HepG2 (cell line): ENCODE results near the gene DENND2A. TPM values are rescaled to one million over a fixed set of nuclear protein-coding genes. Genes with fewer than 3 reads are reported as not detected.
A peak's percentile ranks its signal among the peaks of the same experiment; 100 is the strongest.

Source experiments
- ATAC-seq: fragments of 200-7000 bp; cut with Tn5 transposase; 3 replicates; pipeline ENCODE4 v1.9.1; 2020; ENCODE audit warnings: mild to moderate bottlenecking, moderate library complexity
- BruUV-seq: library from RNA; stranded (reverse); fragments of 400-500 nt; replicated peaks from 2 replicates; lab custom pipeline; 2021; lab: Mats Ljungman, UMichigan
- CTCF ChIA-PET: fragments of 300-600 bp; formaldehyde crosslinking; extraction: SDS; loops from one replicate; lab custom pipeline; 2021; ENCODE audit warnings: low total read pairs, inconsistent platforms, low intra/inter-chr PET ratio; lab: Yijun Ruan, JAX
- POLR2A ChIA-PET: fragments of 350-600 bp; sonication (Branson Sonifier 250); formaldehyde crosslinking; loops from one replicate; lab custom pipeline; 2020; ENCODE audit warnings: antibody characterized with exemption, inconsistent platforms; lab: Yijun Ruan, JAX
- DNase-seq: peaks from one replicate; pipeline ENCODE4 v3.0.0-alpha.2; 2015; ENCODE audit warnings: low spot score
- FAIRE-seq: peaks from 3 replicates; lab custom pipeline; 2011; peaks lifted over from hg19 to GRCh38; lab: Jason Lieb, UNC
- H2AFZ ChIP-seq: one replicate; pipeline ENCODE4 v1.6.1; 2011; ENCODE audit warnings: low read length, inconsistent platforms
- H3K27ac ChIP-seq: fragments of 300-600 bp; 3 replicates; pipeline ENCODE4 v1.8.0; 2011; ENCODE audit warnings: mixed run types, mild to moderate bottlenecking, mixed read lengths, low read length, inconsistent platforms; ENCODE audit not compliant: insufficient read depth; ENCODE audit errors: extremely low read length
- H3K27me3 ChIP-seq, 2 experiments: fragments of 200-600 bp in 1 of 2; 2 replicates in 1 of 2; 3 replicates in 1 of 2; pipeline versions ENCODE4 v1.6.0 to v1.8.0; 2011; ENCODE audit warnings: low read length in 2 of 2, mild to moderate bottlenecking in 2 of 2, moderate library complexity in 2 of 2, inconsistent platforms in 1 of 2; ENCODE audit not compliant: insufficient read depth in 2 of 2, control insufficient read depth in 1 of 2
- H3K36me3 ChIP-seq, 2 experiments: fragments of 200-600 bp in 1 of 2; replicated peaks in 1 of 2; 2 replicates in 1 of 2; 3 replicates in 1 of 2; pipeline versions ENCODE4 v1.5.1 to v1.8.0; 2011; ENCODE audit warnings: low read length in 2 of 2, inconsistent platforms in 1 of 2; ENCODE audit not compliant: insufficient read depth in 2 of 2, control insufficient read depth in 1 of 2
- H3K4me1 ChIP-seq: 2 replicates; pipeline ENCODE4 v1.5.1; 2012; ENCODE audit warnings: low read length, inconsistent platforms; ENCODE audit not compliant: insufficient read depth
- H3K4me2 ChIP-seq: 2 replicates; pipeline ENCODE4 v1.6.0; 2011; ENCODE audit warnings: low read depth, low read length, inconsistent platforms
- H3K4me3 ChIP-seq, 3 experiments: fragments of 200-600 bp in 1 of 3; sonication (generic), shearing (Covaris generic) in 1 of 3; replicated peaks in 1 of 3; 2 replicates each; pipeline ENCODE4 v1.5.1; 2011 to 2016; ENCODE audit warnings: low read length in 3 of 3, inconsistent platforms in 2 of 3, low read depth in 2 of 3, mild to moderate bottlenecking in 2 of 3, control low read depth in 1 of 3, mixed read lengths in 1 of 3; ENCODE audit not compliant: insufficient read depth in 1 of 3
- H3K79me2 ChIP-seq: one replicate; pipeline ENCODE4 v1.6.1; 2011; ENCODE audit warnings: low read length, inconsistent platforms; ENCODE audit not compliant: insufficient read depth
- H3K9ac ChIP-seq: 2 replicates; pipeline ENCODE4 v1.6.0; 2011; ENCODE audit warnings: mild to moderate bottlenecking, low read depth, low read length, inconsistent platforms; ENCODE audit not compliant: insufficient read depth
- H3K9me3 ChIP-seq: 2 replicates; pipeline ENCODE4 v1.5.1; 2012; ENCODE audit warnings: mild to moderate bottlenecking, low read length
- H4K20me1 ChIP-seq: 2 replicates; pipeline ENCODE4 v1.6.0; 2011; ENCODE audit warnings: inconsistent platforms, mild to moderate bottlenecking, low read length, moderate library complexity; ENCODE audit not compliant: insufficient read depth
- CENPT ChIP-seq: sonication (generic); formaldehyde crosslinking; IDR thresholded peaks from 2 replicates; pipeline ENCODE4 v1.8.0; 2022; ENCODE audit warnings: low read depth, mild to moderate bottlenecking, moderate library complexity, missing genetic modification reagents
- CREM ChIP-seq, 2 experiments: sonication (generic) in 1 of 2; formaldehyde crosslinking in 1 of 2; IDR thresholded peaks; 2 replicates each; pipeline versions ENCODE4 v1.4.0 to v1.6.1; 2016 to 2020; ENCODE audit warnings: antibody characterized with exemption in 1 of 2, mild to moderate bottlenecking in 1 of 2, missing genetic modification reagents in 1 of 2
- MXI1 ChIP-seq: IDR thresholded peaks from 3 replicates; pipeline ENCODE4 v1.6.1; 2012; ENCODE audit warnings: low read depth, low read length, inconsistent platforms, borderline replicate concordance
- POLR2G ChIP-seq: fragments of 200-400 bp; formaldehyde crosslinking; IDR thresholded peaks from 2 replicates; pipeline ENCODE4 v1.6.1; 2018; ENCODE audit warnings: mild to moderate bottlenecking, low read depth, low read length, moderate library complexity
- RFX3 ChIP-seq: IDR thresholded peaks from 2 replicates; pipeline ENCODE4 v1.6.1; 2016; ENCODE audit warnings: missing biosample characterization, missing genetic modification reagents
- ZNF337 ChIP-seq: sonication (generic); formaldehyde crosslinking; IDR thresholded peaks from 2 replicates; pipeline ENCODE4 v1.5.1; 2020; ENCODE audit warnings: missing genetic modification reagents, low read depth, mild to moderate bottlenecking, borderline replicate concordance
- ZNF441 ChIP-seq: sonication (generic); formaldehyde crosslinking; IDR thresholded peaks from 2 replicates; pipeline ENCODE4 v1.7.0; 2021; ENCODE audit warnings: missing genetic modification reagents, borderline replicate concordance
- WGBS: methylation state at CpG from one replicate; pipeline ENCODE4 v1.1.6; 2017; ENCODE audit warnings: low lambda C conversion rate; 5-methylcytosine and 5-hydroxymethylcytosine counted together
- in situ Hi-C: cut with HindIII; loops from 2 replicates; pipeline ENCODE4 v1.10.0; 2017; ENCODE audit warnings: low pct_unique_long_range_greater_than_20kb; ENCODE audit not compliant: extremely low pct_ligation_motif_present
- intact Hi-C: fragments of 100-400 bp; cut with micrococcal nuclease; formaldehyde crosslinking; loops from one replicate; pipeline ENCODE4 v1.10.0; 2022; ENCODE audit not compliant: unreplicated experiment
- polyA plus RNA-seq, 8 experiments: library from polyadenylated mRNA; depleted of rRNA in 3 of 8; stranded (reverse) in 7 of 8; unstranded in 1 of 8; fragments of >200 nt; fragmentation: Illumina TruSeq in 4 of 8; extraction: Trizol in 4 of 8; gene quantifications; 2 replicates each; pipeline versions ENCODE4 v1.2.1 to v1.2.3, GENCODE V29; 2011 to 2016; ENCODE audit warnings: low read depth in 4 of 8, missing spikeins in 1 of 8, mixed read lengths in 1 of 8; ENCODE audit not compliant: insufficient read depth in 1 of 8
- total RNA-seq, 5 experiments: library from RNA; depleted of rRNA; stranded (reverse); fragments of >200 nt; fragmentation: Illumina TruSeq; extraction: Trizol; gene quantifications; 2 replicates each; pipeline ENCODE4 v1.2.3, GENCODE V29; 2016; ENCODE audit warnings: low read depth in 1 of 5
- TF ChIP-seq, protein P1 (sequence below): sonication (generic); formaldehyde crosslinking; IDR thresholded peaks from one replicate; pipeline ENCODE4 v1.5.1; 2020; ENCODE audit warnings: mild to moderate bottlenecking, missing genetic modification reagents; ENCODE audit errors: not compliant biosample characterization
- TF ChIP-seq, protein P2 (sequence below): IDR thresholded peaks from 2 replicates; pipeline ENCODE4 v1.6.1; 2016; ENCODE audit warnings: missing compliant biosample characterization, missing genetic modification reagents, borderline replicate concordance

DENND2A gene
- total and polyA plus RNA-seq, 2 of the 13 experiments (the other 11 are each of a cell fraction or from before 2014, with no cell fraction given): not detected

DNA sequence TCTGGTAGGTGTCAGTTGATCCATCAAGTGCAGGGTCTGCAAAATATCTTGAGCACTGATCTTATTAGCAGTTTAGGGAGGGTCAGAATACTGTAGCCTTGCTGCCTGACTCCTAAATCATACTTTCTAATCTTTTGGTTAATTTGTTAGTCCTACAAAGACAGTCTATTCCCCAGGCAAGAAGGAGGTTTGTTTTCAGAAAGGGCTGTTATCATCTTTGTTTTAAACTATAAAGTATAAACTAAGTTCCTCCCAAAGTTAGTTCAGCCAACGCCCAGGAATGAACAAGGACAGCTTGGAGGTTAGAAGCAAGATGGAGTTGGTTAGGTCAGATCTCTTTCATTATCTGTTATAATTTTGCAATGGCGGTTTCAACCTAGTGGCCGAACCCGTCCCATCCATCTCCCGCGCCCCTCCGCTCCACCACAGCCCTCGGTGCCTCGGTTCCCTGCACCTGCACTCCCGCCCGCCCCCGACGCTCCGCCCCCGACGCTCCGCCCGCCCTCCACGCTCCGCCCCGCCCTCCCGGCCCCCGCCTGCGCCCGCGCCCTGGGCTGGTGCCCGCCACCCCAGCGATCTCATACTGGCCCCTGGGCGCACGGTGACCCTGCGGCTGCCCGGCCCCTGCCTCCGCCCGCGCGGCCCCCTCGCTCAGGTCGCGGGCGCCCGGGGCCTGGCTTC lies 31.9 kb upstream of the DENND2A start, which contains the start of gene ADCK2 (continued):
- TF ChIP-seq CENPT (CRISPR knock-in tag) (0 out of 2 replicates have a peak, but pooled peaks have one; percentile 31), MXI1 (0 out of 3 replicates have a peak, but pooled peaks have one; percentile 25), POLR2G (peak; percentile 45; the same call in 1 of the 2 replicates)

DNA sequence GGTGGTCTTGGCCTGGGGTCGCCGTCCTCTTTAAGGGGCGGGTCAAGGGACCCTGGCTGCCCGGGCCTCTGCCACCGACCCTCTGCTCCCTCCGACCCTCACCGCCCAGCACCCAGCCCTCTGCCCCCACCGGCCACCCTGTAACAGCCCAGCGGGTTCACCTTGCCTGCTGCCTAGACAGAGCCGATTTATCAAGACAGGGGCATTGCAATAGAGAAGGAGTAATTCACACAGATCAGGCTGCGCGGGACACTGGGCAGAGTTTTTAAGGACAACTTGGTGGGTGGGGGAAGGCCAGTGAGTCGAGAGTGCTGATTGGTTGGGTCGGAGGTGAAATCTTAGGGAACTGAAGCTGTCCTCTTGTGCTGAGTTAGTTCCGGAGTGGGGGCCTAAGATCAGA lies 31.4 kb upstream of the DENND2A start:
- no peaks in the 10 kb centered on the region for H3K9me3 ChIP-seq
- CTCF ChIA-PET: no interaction called here
- H3K9ac ChIP-seq: peak overlapping the region; percentile 11; the same call in 1 of the 2 replicates
- WGBS: 57% methylated on average over 15 of the region's 15 CpGs
- 0 out of 5 replicates have a peak, but pooled peaks cover 0 to 2% of the 10 kb centered on the region in 2 experiments for H3K27me3 ChIP-seq
- no peaks in the 10 kb centered on the region for H3K36me3 ChIP-seq
- BruUV-seq: no TSS peak
- DNase-seq (no peak), ATAC-seq (no peak), FAIRE-seq (no peak)
- POLR2A ChIA-PET: interaction anchor here (1.5 kb wide), 1 partner anchor 24 kb away, joined by 5 read pairs; the partner anchor contains the start of gene NDUFB2
- intact Hi-C loops: no loop called here
- H3K27ac ChIP-seq: no peak overlapping the region
- H3K4me1 ChIP-seq: peaks cover 16% of the 10 kb centered on the region
- H3K4me3 ChIP-seq: peak overlapping the region; percentile 37 to 78 (median 63); a peak in 4 of 6 replicates
- in situ Hi-C loops: no loop called here
- peak overlapping the region; percentile 83 for H3K4me2 ChIP-seq
- H4K20me1 ChIP-seq: no peaks in the 10 kb centered on the region
- H3K79me2 ChIP-seq: no peaks in the 10 kb centered on the region
- TF ChIP-seq ZNF441 (CRISPR knock-in tag) (no peak), ZNF337 (no peak), RFX3 (CRISPR knock-in tag) (no peak), CREM (IDR thresholded peaks at IDR 0.05) (no peak), CREM (CRISPR knock-in tag; IDR thresholded peaks at IDR 0.05) (no peak)
- TF ChIP-seq, protein P1, sequence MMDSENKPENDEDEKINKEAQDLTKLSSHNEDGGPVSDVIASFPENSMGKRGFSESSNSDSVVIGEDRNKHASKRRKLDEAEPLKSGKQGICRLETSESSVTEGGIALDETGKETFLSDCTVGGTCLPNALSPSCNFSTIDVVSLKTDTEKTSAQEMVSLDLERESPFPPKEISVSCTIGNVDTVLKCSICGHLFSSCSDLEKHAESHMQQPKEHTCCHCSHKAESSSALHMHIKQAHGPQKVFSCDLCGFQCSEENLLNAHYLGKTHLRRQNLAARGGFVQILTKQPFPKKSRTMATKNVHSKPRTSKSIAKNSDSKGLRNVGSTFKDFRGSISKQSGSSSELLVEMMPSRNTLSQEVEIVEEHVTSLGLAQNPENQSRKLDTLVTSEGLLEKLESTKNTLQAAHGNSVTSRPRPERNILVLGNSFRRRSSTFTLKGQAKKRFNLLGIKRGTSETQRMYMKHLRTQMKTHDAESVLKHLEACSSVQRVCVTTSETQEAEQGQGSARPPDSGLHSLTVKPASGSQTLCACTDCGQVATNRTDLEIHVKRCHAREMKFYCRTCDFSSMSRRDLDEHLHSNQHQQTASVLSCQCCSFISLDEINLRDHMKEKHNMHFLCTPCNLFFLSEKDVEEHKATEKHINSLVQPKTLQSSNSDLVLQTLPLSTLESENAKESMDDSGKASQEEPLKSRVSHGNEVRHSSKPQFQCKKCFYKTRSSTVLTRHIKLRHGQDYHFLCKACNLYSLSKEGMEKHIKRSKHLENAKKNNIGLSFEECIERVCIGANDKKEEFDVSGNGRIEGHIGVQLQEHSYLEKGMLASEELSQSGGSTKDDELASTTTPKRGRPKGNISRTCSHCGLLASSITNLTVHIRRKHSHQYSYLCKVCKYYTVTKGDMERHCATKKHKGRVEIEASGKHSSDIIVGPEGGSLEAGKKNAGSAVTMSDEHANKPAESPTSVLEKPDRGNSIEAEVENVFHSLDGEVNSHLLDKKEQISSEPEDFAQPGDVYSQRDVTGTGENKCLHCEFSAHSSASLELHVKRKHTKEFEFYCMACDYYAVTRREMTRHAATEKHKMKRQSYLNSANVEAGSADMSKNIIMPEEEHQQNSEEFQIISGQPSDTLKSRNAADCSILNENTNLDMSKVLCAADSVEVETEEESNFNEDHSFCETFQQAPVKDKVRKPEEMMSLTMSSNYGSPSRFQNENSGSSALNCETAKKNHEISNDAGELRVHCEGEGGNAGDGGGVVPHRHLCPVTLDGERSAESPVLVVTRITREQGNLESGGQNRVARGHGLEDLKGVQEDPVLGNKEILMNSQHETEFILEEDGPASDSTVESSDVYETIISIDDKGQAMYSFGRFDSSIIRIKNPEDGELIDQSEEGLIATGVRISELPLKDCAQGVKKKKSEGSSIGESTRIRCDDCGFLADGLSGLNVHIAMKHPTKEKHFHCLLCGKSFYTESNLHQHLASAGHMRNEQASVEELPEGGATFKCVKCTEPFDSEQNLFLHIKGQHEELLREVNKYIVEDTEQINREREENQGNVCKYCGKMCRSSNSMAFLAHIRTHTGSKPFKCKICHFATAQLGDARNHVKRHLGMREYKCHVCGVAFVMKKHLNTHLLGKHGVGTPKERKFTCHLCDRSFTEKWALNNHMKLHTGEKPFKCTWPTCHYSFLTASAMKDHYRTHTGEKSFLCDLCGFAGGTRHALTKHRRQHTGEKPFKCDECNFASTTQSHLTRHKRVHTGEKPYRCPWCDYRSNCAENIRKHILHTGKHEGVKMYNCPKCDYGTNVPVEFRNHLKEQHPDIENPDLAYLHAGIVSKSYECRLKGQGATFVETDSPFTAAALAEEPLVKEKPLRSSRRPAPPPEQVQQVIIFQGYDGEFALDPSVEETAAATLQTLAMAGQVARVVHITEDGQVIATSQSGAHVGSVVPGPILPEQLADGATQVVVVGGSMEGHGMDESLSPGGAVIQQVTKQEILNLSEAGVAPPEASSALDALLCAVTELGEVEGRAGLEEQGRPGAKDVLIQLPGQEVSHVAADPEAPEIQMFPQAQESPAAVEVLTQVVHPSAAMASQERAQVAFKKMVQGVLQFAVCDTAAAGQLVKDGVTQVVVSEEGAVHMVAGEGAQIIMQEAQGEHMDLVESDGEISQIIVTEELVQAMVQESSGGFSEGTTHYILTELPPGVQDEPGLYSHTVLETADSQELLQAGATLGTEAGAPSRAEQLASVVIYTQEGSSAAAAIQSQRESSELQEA (CRISPR knock-in tag): no peak
- TF ChIP-seq, protein P2, sequence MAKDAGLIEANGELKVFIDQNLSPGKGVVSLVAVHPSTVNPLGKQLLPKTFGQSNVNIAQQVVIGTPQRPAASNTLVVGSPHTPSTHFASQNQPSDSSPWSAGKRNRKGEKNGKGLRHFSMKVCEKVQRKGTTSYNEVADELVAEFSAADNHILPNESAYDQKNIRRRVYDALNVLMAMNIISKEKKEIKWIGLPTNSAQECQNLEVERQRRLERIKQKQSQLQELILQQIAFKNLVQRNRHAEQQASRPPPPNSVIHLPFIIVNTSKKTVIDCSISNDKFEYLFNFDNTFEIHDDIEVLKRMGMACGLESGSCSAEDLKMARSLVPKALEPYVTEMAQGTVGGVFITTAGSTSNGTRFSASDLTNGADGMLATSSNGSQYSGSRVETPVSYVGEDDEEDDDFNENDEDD (CRISPR knock-in tag): no peak
- H2AFZ ChIP-seq: peak overlapping the region; percentile 54
